EL (cell line): Measurements from ENCODE around the gene KRTAP10-7.
"Not testable (repeated sequence)": the region's sequence is repeated elsewhere in the genome, so short reads cannot be mapped to it uniquely, and the experiment has no call there.

Experiments
- DNase-seq: peaks from one replicate; pipeline ENCODE4 v3.0.0-alpha.2; 2016

Gene KRTAP10-7

DNA sequence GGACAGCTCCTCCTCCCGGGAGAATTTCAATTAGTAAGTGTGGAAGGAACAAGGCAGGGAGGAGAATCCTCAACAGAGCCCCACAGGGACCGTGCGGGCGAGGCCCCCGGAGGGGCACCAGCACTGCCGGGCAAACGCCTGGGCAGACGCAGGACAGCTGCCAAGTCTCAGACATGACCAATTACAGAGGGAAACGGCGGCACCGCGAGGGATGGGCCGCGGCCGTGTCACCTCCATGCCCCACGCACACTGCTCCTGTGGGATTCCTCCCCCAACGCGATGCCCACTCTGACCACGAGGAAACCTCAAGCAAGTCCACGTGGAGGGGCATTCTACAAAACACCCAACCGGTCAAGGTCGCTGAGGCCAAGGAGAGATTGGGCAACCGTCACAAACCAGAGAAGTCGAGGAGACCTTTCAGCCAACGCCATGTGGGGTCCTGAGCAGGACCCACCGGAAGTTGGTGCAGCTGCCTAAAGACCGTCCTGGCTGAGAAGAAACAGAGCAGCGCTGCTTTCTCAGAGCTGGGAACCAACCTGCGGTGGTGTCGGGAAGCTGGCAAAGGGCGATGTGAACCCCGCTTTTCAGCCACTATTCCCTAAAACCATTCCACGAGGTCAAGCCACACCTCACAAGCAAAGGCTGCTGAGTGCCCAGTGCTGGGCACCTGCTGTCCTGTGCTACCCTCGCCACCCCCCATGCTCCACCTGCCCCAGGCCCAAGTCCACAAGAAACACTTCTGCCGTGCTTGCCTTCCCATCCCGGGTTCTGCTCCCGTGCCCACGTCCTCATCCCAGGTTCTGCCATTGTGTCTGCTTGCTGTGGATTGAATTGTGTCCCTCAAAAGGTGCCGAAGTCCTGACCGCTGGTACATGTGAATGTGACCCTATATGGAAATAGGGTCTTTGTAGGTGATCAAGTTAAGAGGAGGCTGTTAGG lies 28.3 kb upstream of the KRTAP10-7 start:
- DNase-seq = no peak

DNA sequence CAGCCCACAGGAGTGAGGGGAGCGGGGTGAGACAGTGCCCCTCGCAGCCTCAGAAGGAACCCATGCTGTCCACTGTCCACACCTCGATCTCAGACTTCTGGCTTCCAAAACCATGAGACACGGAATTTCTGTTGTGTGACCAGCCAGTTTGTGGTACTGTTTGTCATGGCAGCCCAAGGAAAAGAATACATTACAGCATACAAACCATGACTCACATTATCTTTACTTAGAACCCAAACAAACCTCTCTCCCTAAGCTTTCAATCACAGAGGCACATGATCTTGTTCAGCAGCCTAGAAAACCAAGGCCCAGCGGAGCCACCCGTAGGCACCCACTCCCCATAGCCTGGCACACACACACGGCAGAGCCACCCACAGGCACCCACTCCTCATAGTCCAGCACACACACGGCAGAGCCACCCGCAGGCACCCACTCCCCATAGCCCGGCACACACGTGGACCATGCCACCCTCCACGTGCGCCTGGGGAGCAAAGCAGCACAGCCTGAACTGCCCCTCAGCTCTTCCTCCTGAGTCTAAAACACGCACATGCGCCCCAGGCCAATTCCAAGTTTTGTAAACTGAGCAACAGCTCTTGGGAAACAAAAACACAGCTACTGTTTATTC lies 27.3 kb upstream of the KRTAP10-7 start:
- DNase-seq = no peak

DNA sequence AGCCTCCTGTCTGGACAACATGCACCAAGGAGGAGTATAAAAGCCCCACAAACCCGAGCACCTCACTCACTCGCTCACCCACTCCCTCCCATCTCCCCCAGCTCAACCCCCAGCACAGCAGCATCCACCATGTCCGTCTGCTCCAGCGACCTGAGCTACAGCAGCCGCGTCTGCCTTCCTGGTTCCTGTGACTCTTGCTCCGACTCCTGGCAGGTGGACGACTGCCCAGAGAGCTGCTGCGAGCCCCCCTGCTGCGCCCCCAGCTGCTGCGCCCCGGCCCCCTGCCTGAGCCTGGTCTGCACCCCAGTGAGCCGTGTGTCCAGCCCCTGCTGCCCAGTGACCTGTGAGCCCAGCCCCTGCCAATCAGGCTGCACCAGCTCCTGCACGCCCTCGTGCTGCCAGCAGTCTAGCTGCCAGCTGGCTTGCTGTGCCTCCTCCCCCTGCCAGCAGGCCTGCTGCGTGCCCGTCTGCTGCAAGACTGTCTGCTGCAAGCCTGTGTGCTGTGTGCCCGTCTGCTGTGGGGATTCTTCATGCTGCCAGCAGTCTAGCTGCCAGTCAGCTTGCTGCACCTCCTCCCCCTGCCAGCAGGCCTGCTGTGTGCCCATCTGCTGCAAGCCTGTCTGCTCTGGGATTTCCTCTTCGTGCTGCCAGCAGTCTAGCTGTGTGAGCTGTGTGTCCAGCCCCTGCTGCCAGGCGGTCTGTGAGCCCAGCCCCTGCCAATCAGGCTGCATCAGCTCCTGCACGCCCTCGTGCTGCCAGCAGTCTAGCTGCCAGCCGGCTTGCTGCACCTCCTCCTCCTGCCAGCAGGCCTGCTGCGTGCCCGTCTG lies 26.6 kb upstream of the KRTAP10-7 start, which contains the start of gene KRTAP10-4:
KRTAP10-4 (plus strand) TSS at position 100 of the 827 bp plus-strand sequence; CDS start at position 130, 30 bp downstream.
- DNase-seq = not testable (repeated sequence)

DNA sequence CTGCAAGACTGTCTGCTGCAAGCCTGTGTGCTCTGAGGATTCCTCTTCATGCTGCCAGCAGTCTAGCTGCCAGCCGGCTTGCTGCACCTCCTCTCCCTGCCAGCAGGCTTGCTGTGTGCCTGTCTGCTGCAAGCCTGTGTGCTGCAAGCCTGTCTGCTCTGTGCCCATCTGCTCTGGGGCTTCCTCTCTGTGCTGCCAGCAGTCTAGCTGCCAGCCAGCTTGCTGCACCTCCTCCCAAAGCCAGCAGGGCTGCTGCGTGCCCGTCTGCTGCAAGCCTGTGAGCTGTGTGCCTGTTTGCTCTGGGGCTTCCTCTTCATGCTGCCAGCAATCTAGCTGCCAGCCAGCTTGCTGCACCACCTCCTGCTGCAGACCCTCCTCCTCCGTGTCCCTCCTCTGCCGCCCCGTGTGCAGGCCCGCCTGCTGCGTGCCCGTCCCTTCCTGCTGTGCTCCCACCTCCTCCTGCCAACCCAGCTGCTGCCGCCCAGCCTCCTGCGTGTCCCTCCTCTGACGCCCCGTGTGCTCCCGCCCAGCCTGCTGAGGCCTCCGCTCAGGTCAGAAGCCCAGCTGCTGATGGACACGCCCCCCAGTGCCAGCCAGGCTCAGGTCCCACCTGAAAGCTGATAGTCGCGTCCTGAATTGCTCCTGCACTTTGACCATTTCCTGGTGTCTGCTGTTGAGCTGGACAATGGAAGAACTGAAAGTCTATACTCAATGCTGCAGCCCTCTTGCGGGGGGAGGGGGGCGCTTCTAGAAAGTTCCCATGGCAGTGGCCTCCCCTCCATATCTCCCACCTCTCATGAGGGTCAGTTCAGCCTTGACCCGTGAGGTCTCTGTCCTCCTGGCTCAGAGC lies 25.7 kb upstream of the KRTAP10-7 start:
- DNase-seq = no peak

DNA sequence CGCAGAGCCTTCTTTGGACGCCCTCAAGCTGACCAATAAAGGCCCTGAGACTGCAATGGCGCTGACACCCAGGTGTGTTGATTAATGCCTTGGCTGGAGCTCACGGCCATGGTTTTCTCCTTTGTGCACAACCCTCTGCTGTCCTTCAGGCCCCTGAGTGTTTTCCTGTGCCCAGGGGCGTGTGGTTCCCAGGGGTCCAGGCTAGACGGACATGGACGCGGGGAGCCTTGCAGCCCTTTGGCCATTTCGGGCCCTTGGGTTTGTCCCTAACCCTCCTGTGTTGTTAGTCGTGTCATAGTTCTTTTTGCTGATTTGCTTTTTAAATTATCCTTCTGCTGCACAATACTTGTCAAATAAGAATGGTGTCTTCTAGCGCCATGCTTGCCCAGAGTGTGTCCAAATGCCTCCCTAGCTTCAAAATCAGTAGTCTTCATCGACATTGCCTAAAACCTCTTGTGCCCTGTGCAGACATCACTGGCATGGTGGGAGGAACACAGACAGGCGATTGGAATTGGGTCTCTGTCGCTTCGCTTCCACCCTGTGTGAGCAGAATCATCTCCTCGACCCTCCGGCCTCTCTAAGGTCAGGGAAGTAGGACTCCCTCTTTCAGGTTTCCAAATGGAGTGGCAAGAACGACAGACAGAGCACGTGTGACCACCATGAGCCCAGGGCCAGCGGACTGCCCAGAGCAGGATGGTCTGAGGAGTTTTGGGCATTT lies 24.9 kb upstream of the KRTAP10-7 start:
- DNase-seq = no peak

DNA sequence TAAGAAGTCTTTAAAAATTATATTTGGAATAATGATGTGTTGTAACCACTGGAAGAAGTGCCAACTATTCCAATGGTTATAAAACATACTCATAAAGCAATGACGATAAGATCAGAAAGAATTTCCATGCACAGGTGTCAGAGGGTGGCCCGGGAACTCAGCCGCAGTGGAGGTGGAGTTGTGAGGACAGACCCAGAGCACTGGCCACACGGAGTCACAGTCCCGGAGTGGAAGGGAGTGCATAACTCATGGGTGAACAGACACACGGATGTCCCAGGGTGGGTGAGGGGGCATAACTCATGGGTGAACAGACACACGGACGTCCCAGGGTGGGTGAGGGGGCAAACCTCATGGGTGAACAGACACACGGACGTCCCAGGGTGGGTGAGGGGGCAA lies 24.4 kb upstream of the KRTAP10-7 start:
- DNase-seq = no peak

DNA sequence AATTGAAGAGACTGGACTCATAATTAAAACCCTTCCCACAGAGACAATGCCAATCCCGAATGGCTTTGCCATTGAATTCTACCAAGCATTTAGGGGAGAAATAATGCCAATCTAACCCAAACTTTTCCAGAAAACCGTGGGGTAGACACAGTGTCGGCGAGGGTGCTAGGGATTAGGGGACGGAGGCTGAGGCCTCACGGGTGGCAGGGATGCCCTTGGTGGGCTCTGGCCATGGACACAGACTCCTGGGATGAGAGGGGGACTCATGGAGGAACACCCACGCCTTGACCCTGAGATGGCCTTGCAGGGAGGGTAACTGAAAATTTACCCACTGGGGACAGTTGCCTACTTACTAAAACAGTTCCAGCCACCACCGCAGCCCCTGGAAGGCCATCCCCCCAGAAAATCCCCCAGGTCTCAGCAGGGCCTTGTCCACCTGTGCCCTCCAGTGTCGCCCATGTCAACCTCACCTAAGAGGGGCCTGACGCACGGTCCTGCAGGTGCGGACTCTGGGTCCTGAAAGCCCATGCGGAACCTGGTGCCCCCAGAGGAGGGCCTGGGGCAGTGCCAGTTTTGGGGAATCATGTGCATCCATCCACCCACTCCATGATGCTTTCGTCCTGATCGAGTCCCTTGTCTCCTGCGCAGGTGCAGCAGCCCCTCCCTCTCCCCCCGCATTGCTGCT lies 21.9 kb upstream of the KRTAP10-7 start:
- DNase-seq = no peak

DNA sequence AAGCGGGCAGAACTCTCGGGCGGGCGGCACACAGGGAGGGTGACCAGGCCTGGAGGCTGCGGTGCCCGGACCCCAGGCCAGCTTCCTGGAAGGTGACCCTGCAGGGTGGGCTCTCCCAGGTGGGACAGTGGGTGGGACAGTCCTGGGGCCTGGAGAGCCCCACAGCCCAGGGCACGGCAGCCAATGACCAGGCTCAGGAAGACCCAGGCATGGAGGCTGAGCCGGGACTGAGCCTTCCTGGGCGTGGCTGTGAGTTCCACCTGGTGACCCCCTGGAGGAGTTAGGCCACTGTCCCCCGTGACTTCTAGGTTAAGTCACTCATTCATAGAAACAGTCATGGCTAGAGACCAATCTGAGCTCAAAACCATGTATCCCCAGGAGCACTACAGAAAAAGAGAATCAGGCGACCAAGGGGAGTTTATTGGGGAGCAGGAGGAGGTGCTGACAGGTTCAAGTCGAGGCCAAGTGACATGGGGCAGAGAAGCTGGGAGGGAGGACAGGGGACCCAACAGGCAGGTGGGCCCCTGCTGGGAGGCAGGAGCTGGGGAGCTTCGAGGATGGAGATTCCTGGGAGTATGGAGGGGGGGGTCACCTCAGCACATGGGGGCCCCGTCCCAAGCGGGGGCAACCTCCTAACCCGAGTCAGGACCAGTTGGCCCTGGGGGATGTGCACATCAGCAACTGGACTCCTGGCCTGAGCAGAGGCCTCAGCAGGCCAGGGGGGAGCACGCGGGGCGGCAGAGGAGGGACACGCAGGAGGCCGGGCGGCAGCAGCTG lies 21.2 kb upstream of the KRTAP10-7 start:
- DNase-seq = no peak

DNA sequence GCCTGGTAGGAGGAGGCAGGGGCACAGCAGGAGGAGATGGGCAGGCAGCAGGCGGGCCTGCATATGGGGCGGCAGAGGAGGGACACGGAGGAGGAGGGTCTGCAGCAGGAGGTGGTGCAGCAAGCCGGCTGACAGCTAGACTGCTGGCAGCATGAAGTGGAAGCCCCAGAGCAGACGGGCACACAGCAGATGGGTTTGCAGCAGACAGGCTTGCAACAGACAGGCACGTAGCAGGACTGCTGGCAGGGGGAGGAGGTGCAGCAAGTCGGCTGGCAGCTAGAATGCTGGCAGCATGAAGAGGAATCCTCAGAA lies 20.6 kb upstream of the KRTAP10-7 start:
- DNase-seq = no peak

DNA sequence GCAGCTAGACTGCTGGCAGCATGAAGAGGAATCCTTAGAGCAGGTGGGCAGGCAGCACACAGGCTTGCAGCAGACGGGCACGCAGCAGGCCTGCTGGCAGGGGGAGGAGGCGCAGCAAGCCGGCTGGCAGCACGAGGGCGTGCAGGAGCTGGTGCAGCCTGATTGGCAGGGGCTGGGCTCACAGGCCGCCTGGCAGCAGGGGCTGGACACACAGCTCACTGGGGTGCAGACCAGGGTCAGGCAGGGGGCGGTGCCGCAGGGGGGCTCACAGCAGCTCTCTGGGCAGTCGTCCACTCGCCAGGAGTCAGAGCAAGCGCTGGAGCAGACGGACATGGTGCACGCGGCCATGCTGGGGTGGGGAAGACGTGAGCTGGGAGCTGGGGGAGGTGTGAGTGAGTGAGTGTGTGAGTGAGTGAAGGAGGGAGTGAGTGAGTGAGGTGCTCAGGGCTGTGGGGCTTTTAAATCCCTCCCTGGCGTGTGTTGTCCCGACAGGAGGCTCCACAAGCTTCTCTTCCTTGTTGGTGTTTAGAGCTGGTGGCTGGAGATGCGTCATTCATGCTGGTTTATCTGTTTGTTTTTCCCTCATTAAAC lies 20.1 kb upstream of the KRTAP10-7 start, which contains the start of gene KRTAP10-5:
KRTAP10-5 (minus strand) TSS at position 374 of the 591 bp plus-strand sequence; CDS start at position 348, 26 bp downstream.
- DNase-seq = not testable (repeated sequence)

DNA sequence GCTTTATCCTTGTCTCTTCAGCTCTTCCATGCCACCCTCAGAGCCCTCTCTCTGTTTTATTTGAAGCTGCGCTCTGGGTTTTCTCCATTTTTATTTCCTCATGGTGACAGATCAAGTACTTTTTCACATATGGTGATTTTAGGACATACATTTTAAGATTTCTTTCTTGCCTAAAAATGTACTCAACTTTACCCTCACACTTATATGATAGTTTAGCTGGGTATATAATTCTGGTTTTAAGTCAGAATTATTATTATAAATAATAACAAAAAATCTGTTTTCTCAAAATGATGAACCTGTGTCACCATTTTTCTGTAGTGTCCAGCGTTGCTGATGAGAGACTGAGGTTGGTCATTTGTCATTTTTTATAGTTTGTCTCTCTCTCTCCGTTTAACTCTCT lies 19.2 kb upstream of the KRTAP10-7 start:
- DNase-seq = no peak

DNA sequence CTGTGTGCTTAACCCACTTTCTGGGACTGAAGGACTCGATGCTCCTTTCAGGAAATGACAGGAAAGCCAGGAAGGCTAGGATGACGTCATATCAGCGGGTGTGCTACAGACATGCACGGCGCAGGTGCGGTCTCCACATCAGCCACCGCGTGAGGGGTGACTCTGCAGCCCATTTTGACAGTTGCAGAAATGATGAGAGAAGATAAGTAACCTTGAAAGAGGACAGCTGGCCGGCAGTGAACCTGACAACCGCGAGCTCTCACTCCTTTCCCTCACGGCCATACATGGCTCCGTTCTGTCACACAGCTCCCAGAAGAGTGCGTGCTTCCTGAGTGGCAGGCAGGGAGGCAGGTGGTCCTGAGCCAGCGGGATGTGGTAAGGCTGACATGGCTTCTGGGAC lies 18.3 kb upstream of the KRTAP10-7 start:
- DNase-seq = no peak

DNA sequence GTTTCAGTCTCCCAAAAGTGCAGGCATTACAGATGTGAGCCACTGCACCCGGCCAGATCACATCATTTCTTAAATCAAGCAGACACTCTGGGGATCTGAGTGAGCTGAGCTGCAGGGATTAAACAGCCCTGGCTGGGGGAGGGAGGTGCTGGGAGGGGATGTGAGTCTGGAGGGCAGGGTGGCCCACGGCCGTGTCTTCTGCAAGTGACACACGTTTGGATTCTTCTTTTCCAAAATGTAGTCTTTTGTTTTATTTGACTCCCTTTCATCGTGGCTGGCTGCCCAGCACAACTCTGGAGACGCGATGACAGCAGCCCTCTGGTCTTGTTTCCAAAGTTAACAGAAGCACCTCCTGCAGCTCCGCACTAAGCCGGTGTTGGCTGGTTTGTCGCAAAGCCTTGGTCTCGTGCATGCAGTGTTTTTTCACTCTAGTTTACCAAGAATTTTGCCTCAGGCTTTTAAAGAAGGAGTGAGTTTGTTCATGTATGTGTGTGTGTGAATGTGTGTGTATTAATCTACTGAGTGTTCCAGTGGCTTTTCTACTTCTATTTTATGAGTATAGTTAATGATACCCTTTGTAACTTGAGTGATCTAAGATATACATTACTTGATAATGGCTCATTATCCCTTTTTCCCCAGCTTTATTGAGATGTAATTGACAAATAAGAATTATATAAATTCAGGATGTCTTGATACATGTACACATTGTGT lies 17.2 kb upstream of the KRTAP10-7 start:
- no peak for DNase-seq

DNA sequence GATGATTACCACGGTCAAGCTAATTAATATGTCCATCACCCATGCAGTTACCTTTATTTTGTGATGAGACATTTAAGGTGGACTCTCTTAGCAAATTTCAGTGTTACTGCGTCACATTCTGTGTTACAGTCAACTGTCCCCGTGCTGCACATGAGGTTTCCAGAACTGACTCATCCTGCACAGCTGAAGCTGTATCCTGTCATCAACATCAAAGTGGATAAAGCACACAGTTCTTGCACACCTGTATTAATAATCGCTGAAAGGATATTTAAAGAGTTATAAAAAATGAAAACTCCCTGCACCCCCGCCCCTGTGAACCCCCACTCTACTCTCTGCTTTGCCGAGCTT lies 16.6 kb upstream of the KRTAP10-7 start:
- DNase-seq = no peak

DNA sequence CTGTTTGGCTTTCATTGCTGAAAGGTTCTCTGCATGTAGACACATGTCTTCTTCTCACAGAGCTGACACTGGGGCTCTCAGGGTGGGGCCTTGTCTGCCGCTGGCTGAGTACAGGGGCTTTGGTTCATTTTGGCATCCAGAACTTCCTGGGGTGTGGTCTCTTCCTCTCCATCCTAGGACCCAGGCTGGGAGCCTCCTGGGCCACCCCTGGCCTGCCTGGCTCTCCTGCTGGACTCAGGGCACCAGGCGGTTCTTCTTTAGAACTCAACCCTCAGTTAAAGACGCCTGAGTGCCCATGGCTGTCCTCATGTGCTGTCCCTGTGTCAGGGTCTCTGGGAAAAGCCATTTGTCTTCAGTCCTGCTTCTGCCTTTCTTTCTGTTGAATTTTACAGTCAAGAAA lies 14.5 kb upstream of the KRTAP10-7 start:
- no peak for DNase-seq

DNA sequence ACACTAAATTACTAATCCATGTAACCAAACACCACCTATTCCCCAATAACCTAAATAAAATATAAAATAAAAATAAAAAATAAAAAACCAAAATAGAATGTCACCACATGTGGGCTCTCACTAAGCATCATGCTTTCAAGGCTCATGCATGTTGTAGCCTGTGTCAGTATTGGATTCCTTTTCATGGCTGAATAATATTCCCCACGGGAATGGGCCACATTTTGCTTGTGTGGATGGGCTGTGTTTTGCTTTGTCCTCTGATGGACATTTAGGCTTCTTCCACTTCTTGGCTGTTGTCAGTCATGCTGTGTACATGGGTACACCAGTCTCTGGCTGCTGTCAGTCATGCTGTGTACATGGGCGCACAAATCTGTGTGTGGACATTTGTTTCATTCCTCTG lies 11.3 kb upstream of the KRTAP10-7 start:
- DNase-seq = no peak

DNA sequence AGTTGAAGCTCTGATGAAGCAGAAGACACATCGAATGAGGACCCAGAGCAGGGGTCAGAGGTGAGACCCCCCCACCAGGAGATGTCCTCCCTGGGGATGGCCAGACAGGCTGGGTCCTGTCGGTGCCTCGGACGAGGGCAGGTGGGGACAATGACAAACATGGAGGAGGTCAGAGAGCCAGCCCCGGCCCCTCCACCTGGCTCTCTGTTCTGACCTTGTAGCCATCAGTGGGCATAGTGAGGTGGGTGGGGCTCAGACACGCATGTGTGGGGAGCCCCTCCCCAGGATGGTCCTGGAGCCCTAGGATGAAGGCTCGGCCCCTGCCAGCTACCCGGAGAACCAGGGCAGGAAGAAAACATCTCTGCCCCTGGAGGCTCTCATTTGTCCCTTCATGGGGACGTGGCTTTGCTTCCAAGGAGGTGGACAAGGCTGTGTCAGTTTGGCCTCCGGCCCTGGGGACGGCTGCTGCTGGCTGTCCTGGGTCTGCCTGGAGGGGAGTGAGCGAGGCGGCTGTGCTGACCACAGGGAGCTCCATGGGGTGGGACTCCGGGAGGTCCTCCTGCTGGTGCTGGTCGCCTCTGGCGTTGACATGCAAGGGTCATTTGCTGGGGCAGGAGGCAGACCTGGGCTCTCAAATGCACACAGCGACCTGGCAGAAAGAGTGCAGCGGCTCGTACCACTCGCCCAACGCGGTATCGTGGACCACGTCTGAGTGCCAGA lies 10.7 kb upstream of the KRTAP10-7 start:
- no peak for DNase-seq

DNA sequence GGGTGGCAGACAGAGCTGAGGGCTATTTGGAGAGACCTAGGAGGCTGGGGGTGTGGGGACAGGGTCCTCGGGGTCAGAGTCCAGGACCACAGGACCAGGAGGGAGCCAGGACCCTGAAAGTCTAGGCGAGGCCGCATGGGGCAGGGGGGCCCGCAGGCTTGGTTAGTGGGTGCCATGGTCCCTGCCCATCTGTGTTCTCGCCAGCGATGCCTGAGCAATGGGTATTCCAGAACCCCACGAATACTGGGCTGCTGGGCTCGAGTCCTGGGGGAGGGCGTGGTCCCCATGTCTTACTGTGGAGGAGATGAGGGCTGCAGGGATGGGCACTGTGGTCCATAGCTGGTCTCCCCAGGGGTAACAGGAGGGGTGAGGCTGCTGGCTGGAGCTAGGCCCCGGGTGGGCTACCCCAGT lies 10.1 kb upstream of the KRTAP10-7 start:
- no peak for DNase-seq
